ENCODE measurements around the gene CCNL2.

DNA sequence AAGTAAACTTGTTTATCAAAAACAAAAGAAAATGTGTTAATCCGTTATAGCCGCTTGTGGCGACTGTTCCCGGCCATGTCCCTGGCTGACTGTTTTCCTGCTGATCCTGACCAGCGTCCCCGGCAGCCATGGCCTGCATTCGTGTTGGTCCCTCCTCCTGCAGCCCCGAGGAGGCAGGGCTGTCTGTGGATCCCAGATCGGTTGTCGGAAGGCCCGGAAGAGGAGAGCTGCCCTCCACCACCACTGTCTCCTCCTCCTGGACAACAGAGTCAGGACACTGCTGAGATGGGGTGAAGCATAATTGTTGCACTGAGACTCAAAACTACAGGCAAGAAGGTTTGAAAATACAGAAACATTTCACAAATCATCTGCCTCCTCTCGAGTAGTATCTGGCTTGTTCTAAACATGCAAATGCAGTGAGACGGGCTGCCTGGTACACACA is 37.1 kb downstream of the CCNL2 start:
- TF ChIP-seq POLR2A (IDR thresholded peaks at IDR 0.05) (no peak), CTCF (IDR thresholded peaks at IDR 0.05) (no peak), POLR2AphosphoS5 (IDR thresholded peaks at IDR 0.05) (no peak), EP300 (IDR thresholded peaks at IDR 0.05) (no peak)
